ENCODE results near the gene TFPI2. TPM values are rescaled to one million over a fixed set of nuclear protein-coding genes. Genes with fewer than 3 reads are reported as not detected.

TFPI2 gene
- total RNA-seq, 1 experiment from 2014 or later, result not detected

DNA sequence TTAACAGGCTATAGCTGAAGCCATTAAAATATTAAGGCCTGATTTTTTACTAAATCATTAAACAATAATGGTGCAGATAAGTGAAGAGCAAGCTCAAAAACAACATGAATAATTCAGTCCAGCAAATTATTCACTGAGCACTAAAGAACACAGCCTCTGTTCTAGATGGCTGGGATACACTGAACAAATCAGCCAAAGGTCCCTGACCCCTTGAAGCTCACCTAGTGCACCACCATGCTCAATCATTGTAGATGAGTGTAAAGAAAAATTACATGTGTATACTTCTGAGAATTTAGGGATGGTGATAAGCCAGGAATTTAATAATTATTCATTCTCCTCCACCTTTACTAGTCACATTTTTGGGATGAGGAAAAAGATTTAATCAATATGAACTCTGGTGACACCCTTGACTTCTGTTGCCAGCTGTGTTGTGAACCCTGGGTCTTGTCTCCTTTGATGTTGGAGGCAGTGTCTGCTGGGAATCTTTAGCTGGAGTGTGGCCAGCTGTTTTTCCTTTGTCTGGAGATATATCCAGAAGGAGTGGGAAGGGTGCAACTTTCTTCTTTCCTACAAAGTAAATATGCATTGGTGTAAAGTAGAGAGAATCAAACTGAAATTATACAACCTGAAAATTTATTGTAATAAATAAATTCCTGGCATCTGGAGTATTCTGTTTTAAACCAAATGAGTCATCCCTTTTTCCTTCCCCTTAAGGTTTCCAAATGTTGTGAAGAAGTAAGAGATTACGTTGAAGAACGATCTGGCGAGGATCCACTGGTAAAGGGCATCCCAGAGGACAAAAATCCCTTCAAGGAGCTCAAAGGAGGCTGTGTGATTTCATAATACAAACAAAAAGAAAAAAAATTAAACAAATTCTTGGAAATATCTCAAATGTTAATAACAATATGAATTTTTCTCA is 19.8 kb upstream of the TFPI2 start:
- H3K27me3 Mint-ChIP-seq (ENCODE audit: insufficient read depth, unreplicated experiment), result peaks cover 11% of the 10 kb centered on the region
- DNase-seq, result no peak
- Histone ChIP-seq H3K4me3 (ENCODE audit: low read depth, low read length) (no peak overlapping the region), H3K27me3 (replicated peaks; ENCODE audit: control insufficient read depth, insufficient read depth, low read length) (no peaks in the 10 kb centered on the region), H3K36me3 (ENCODE audit: control insufficient read depth, insufficient read depth, low read length) (no peaks in the 10 kb centered on the region), H3K4me1 (no peaks in the 10 kb centered on the region), H3K9me3 (no peaks in the 10 kb centered on the region)
- no peaks in the 10 kb centered on the region for H3K9me3 Mint-ChIP-seq (ENCODE audit: unreplicated experiment)
- ChIA-PET POLR2A (no interaction called here), CTCF (no interaction called here)
- no TSS peak for BruUV-seq (replicated peaks)
- no peak overlapping the region for H3K27ac Mint-ChIP-seq (ENCODE audit: unreplicated experiment)
- H3K36me3 Mint-ChIP-seq (ENCODE audit: insufficient read depth, unreplicated experiment), result no peaks in the 10 kb centered on the region
- TF ChIP-seq CTCF (IDR thresholded peaks at IDR 0.05; ENCODE audit: insufficient read depth in 1 of 2, low read depth in 1 of 2, low read length in 1 of 2, severe bottlenecking in 1 of 2, unreplicated experiment in 1 of 2), result no peak
- no peak overlapping the region for H3K4me3 Mint-ChIP-seq (ENCODE audit: unreplicated experiment)
- peaks cover 9% of the 10 kb centered on the region for H3K4me1 Mint-ChIP-seq (ENCODE audit: low read depth, unreplicated experiment)
- intact Hi-C loops (cut with micrococcal nuclease; ENCODE audit: unreplicated experiment), result no loop called here

DNA sequence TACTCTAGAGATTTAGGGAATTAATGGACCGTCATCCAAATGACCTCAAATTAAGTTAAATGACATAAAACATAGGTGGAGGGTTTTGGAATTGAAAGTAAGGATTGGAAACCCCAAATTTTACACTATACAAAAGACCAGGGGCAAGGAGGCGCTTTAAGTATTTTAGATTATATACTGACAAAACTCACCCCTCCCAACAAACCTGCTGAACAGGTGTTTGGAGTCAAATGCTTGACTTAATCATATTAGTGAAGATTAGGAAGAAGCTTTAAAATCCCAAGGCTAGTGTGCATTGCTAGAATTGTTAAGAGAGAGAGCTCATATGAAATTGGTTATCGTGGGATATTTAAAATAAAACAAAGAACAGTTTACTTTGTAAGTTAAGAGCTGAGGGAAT is 15.7 kb upstream of the TFPI2 start, which contains the start of gene GNGT1:
Gene GNGT1, plus strand, starts transcription at position 301 of the 400 bp plus-strand sequence. CDS start 180 bp downstream, outside the sequence.
- TF ChIP-seq CTCF (IDR thresholded peaks at IDR 0.05; ENCODE audit: insufficient read depth in 1 of 2, low read depth in 1 of 2, low read length in 1 of 2, severe bottlenecking in 1 of 2, unreplicated experiment in 1 of 2), result no peak
- no peaks in the 10 kb centered on the region for H3K9me3 Mint-ChIP-seq (ENCODE audit: unreplicated experiment)
- ChIA-PET POLR2A (no interaction called here), CTCF (interaction anchor here (0.6 kb wide), 1 partner anchor 712 kb away, joined by 3 read pairs; no protein-coding TSS in a partner anchor)
- Histone ChIP-seq H3K27me3 (replicated peaks; ENCODE audit: control insufficient read depth, insufficient read depth, low read length) (no peaks in the 10 kb centered on the region; the same call in 1 of the 2 replicates), H3K4me1 (no peaks in the 10 kb centered on the region), H3K36me3 (ENCODE audit: control insufficient read depth, insufficient read depth, low read length) (no peaks in the 10 kb centered on the region), H3K4me3 (ENCODE audit: low read depth, low read length) (no peak within 1 kb of the TSS), H3K9me3 (no peaks in the 10 kb centered on the region)
- DNase-seq, result no peak
- no peak within 1 kb of the TSS for H3K27ac Mint-ChIP-seq (ENCODE audit: unreplicated experiment)
- intact Hi-C loops (cut with micrococcal nuclease; ENCODE audit: unreplicated experiment), result loop anchor here (10.0 kb wide), 1 partner anchor 191 kb away; no protein-coding TSS in a partner anchor
- H3K27me3 Mint-ChIP-seq (ENCODE audit: insufficient read depth, unreplicated experiment), result peaks cover 3% of the 10 kb centered on the region
- no TSS peak for BruUV-seq (replicated peaks)
- H3K36me3 Mint-ChIP-seq (ENCODE audit: insufficient read depth, unreplicated experiment), result no peaks in the 10 kb centered on the region
- H3K4me1 Mint-ChIP-seq (ENCODE audit: low read depth, unreplicated experiment), result no peaks in the 10 kb centered on the region
- no peak within 1 kb of the TSS for H3K4me3 Mint-ChIP-seq (ENCODE audit: unreplicated experiment)

DNA sequence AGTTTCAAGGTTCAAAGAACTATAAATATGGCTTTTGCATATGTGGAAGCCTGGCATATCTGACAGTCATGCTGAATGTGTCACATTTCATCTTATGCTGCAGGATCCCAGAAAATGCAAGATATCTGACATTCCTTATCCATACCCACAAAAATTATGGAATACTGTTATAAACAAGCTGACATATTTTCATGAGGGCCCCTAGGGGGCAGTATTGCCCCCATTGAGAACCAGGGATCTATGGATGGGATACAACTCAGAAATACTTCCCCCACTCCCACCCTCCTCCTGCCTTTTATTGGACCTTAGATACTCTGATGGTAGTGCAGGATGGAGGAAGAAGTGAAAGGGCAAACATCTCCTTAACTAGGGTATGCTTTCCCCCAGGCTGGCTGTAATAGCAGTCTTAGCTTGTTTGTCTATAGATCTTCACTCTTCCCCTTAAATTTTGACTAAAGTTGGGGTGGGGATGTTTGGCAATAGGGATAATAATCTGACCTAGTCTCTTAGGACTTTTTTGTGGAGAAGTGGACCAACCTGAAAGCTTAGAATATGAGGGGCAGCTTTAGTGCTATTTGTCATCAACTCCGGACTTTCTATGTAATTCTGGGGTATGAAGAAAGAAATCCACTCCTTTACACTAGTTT is 12.3 kb upstream of the TFPI2 start:
- POLR2A ChIA-PET, result no interaction called here

More for the DNA sequence above, 12.3 kb upstream of the TFPI2 start:
- TF ChIP-seq CTCF (IDR thresholded peaks at IDR 0.05; ENCODE audit: insufficient read depth in 1 of 2, low read depth in 1 of 2, low read length in 1 of 2, severe bottlenecking in 1 of 2, unreplicated experiment in 1 of 2), result peak; percentile 56 to 60
- Mint-ChIP-seq H3K4me3 (ENCODE audit: unreplicated experiment) (no peak overlapping the region), H3K9me3 (ENCODE audit: unreplicated experiment) (no peaks in the 10 kb centered on the region), H3K4me1 (ENCODE audit: low read depth, unreplicated experiment) (peaks cover 1% of the 10 kb centered on the region), H3K27ac (ENCODE audit: unreplicated experiment) (no peak overlapping the region), H3K27me3 (ENCODE audit: insufficient read depth, unreplicated experiment) (peaks cover 3% of the 10 kb centered on the region), H3K36me3 (ENCODE audit: insufficient read depth, unreplicated experiment) (no peaks in the 10 kb centered on the region)
- H3K36me3 ChIP-seq (ENCODE audit: control insufficient read depth, insufficient read depth, low read length), result no peaks in the 10 kb centered on the region
- no peaks in the 10 kb centered on the region for H3K9me3 ChIP-seq
- CTCF ChIA-PET, result interaction anchor here (0.6 to 1.0 kb wide), 2 partner anchors 185 to 1897 kb away, joined by 3 read pairs; no protein-coding TSS in a partner anchor
- intact Hi-C loops (cut with micrococcal nuclease; ENCODE audit: unreplicated experiment), result loop anchor here (1.0 to 10.0 kb wide), 3 partner anchors 185 to 319 kb away; no protein-coding TSS in a partner anchor
- no peak for DNase-seq
- H3K27me3 ChIP-seq (replicated peaks; ENCODE audit: control insufficient read depth, insufficient read depth, low read length), result no peaks in the 10 kb centered on the region; the same call in 1 of the 2 replicates
- H3K4me1 ChIP-seq, result peaks cover under 1% of the 10 kb centered on the region; the same call in 1 of the 2 replicates
- BruUV-seq (replicated peaks), result no TSS peak
- H3K4me3 ChIP-seq (ENCODE audit: low read depth, low read length), result no peak overlapping the region
